ENCODE data around the gene GALNT17.

GALNT17 gene

DNA sequence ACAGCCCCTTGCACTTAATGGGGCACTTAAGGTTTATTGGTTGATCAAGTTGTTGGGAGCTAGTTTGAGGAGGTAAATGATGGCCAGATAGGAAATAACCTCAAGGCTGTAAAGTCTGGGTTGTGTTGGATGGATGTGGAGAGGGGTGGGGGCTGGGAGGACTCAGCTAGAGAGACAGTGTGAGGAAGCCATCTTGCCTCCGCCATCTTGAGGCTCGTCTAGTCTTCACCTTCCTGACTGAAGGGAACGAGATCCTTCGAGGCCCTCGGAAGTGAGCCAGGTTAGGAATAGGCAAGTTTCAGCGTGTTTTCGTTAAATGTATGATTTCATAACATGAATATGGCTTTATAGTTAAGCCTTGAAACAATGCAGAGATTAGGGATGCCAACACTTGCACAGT lies 5.5 kb downstream of the GALNT17 start:
- no peak overlapping the region for H3K27ac ChIP-seq
- TF ChIP-seq, protein P1, sequence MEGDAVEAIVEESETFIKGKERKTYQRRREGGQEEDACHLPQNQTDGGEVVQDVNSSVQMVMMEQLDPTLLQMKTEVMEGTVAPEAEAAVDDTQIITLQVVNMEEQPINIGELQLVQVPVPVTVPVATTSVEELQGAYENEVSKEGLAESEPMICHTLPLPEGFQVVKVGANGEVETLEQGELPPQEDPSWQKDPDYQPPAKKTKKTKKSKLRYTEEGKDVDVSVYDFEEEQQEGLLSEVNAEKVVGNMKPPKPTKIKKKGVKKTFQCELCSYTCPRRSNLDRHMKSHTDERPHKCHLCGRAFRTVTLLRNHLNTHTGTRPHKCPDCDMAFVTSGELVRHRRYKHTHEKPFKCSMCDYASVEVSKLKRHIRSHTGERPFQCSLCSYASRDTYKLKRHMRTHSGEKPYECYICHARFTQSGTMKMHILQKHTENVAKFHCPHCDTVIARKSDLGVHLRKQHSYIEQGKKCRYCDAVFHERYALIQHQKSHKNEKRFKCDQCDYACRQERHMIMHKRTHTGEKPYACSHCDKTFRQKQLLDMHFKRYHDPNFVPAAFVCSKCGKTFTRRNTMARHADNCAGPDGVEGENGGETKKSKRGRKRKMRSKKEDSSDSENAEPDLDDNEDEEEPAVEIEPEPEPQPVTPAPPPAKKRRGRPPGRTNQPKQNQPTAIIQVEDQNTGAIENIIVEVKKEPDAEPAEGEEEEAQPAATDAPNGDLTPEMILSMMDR (conservative IDR thresholded peaks at IDR 0.05) = no peak

GRCh38 chr7:71140264-71140663 lies 8.3 kb downstream of the GALNT17 start:
- TF ChIP-seq, protein P1 (conservative IDR thresholded peaks at IDR 0.05) = no peak
- H3K27ac ChIP-seq = no peak overlapping the region

GRCh38 chr7:71144963-71145362 lies 13.0 kb downstream of the GALNT17 start:
- TF ChIP-seq, protein P1 (conservative IDR thresholded peaks at IDR 0.05) = no peak
- H3K27ac ChIP-seq = no peak overlapping the region

GRCh38 chr7:71145906-71146901 lies 14.3 kb downstream of the GALNT17 start:
- TF ChIP-seq, protein P1 (conservative IDR thresholded peaks at IDR 0.05) = no peak
- H3K27ac ChIP-seq = no peak overlapping the region

- TF ChIP-seq, protein P1 (conservative IDR thresholded peaks at IDR 0.05) = no peak
- no peak overlapping the region for H3K27ac ChIP-seq
Observed at GRCh38 chr7:71148098-71148497, 16.2 kb downstream of the GALNT17 start.

DNA sequence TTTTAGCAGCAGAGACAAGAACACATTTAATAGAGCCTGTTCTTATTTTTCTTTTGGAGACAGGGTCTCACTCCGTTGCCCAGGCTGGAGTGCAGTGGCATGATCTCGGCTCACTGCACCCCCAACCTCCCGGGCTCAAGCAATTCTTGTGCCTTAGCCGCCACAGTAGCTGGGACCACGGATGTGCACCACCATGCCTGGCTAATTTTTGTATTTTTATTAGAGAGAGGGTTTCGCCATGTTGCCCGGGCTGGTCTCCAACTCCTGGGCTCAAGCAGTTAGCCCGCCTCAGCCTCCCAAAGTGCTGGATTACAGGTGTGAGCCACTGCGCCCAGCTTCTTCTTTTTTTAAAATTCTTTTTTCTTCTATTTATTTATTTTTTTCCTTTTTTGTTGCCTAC lies 23.3 kb downstream of the GALNT17 start:
- TF ChIP-seq, protein P1 (conservative IDR thresholded peaks at IDR 0.05) = no peak
- H3K27ac ChIP-seq = no peak overlapping the region

- H3K27ac ChIP-seq = no peak overlapping the region
- TF ChIP-seq, protein P1 (conservative IDR thresholded peaks at IDR 0.05) = no peak
Observed at GRCh38 chr7:71157757-71158156, 25.8 kb downstream of the GALNT17 start.
